Right atrium auricular region (tissue), 2 donors: ENCODE data around the gene BLOC1S1. TPM values are rescaled to one million over a fixed set of nuclear protein-coding genes. Genes with fewer than 3 reads are reported as not detected.
"Not testable (repeated sequence)": the region's sequence is repeated elsewhere in the genome, so short reads cannot be mapped to it uniquely, and the experiment has no call there.

ENCODE experiments used
- DNase-seq: peaks from one replicate; pipeline ENCODE4 v3.0.0-alpha.2; 2019; ENCODE audit warnings: low spot score
- H3K27ac ChIP-seq, 2 donors: fragments of 200-600 bp; sonication (generic); 1 replicate in 1 of 2; 2 replicates in 1 of 2; pipeline ENCODE4 v1.5.1; 2016 to 2019
- H3K27me3 ChIP-seq, 2 donors: fragments of 200-600 bp; sonication (generic); one replicate each; pipeline versions ENCODE4 v1.5.1 to v1.6.0; 2017 to 2019
- H3K36me3 ChIP-seq: fragments of 200-600 bp; sonication (generic); one replicate; pipeline ENCODE4 v1.5.1; 2016
- H3K4me1 ChIP-seq, 2 donors: fragments of 200-600 bp; sonication (generic); one replicate each; pipeline versions ENCODE4 v1.5.1 to v1.6.0; 2017 to 2019
- H3K4me3 ChIP-seq, 2 donors: fragments of 200-600 bp; sonication (generic); 1 replicate in 1 of 2; 2 replicates in 1 of 2; pipeline ENCODE4 v1.5.1; 2017 to 2019; ENCODE audit warnings: mild to moderate bottlenecking in 1 of 2, moderate library complexity in 1 of 2
- H3K9me3 ChIP-seq, 2 donors: fragments of 200-600 bp; sonication (generic); one replicate each; pipeline ENCODE4 v1.5.1; 2019
- CTCF ChIP-seq, 2 donors: fragments of 200-600 bp; sonication (generic); IDR thresholded peaks; one replicate each; pipeline ENCODE4 v1.5.1; 2019; ENCODE audit warnings: antibody characterized with exemption in 2 of 2
- total RNA-seq, 2 donors: library from RNA; depleted of rRNA; stranded (reverse); fragments of >200 nt; gene quantifications; one replicate each; pipeline ENCODE4 v1.1.0, GENCODE V29; 2016

Gene BLOC1S1
- total RNA-seq, 2 donors from 2014 or later, result 177 to 187 TPM

GRCh38 chr12:55748230-55748993 lies 32.6 kb downstream of the BLOC1S1 start:
- no peak for DNase-seq
- Histone ChIP-seq H3K36me3 (peaks cover 14% of the 10 kb centered on the region), H3K4me3 (no peak overlapping the region), H3K9me3 (no peaks in the 10 kb centered on the region), H3K4me1 (peaks cover 0 to 32% of the 10 kb centered on the region in 2 donors), H3K27me3 (no peaks in the 10 kb centered on the region), H3K27ac (no peak overlapping the region)
- no peak for TF ChIP-seq CTCF (IDR thresholded peaks at IDR 0.05)

- Histone ChIP-seq H3K36me3 (peaks cover 74% of the 10 kb centered on the region), H3K27me3 (no peaks in the 10 kb centered on the region), H3K9me3 (no peaks in the 10 kb centered on the region), H3K4me1 (no peaks in the 10 kb centered on the region), H3K4me3 (no peak overlapping the region), H3K27ac (no peak overlapping the region)
- no peak for TF ChIP-seq CTCF (IDR thresholded peaks at IDR 0.05)
- no peak for DNase-seq
These were observed 39.4 kb downstream of the BLOC1S1 start for GRCh38 chr12:55755246-55755645.

GRCh38 chr12:55757701-55758100 lies 41.9 kb downstream of the BLOC1S1 start:
- no peak overlapping the region for H3K27ac ChIP-seq
- H3K4me3 ChIP-seq, result no peak overlapping the region
- H3K4me1 ChIP-seq, result no peaks in the 10 kb centered on the region
- H3K9me3 ChIP-seq, result no peaks in the 10 kb centered on the region
- no peak for TF ChIP-seq CTCF (IDR thresholded peaks at IDR 0.05)
- DNase-seq, result no peak
- H3K27me3 ChIP-seq, result no peaks in the 10 kb centered on the region
- peaks cover 63% of the 10 kb centered on the region for H3K36me3 ChIP-seq

GRCh38 chr12:55758575-55758974 lies 42.7 kb downstream of the BLOC1S1 start:
- H3K9me3 ChIP-seq, H3K27me3 ChIP-seq, H3K27ac ChIP-seq, H3K4me1 ChIP-seq, DNase-seq, H3K4me3 ChIP-seq: not testable (repeated sequence)
- H3K36me3 ChIP-seq, result peaks cover 71% of the 10 kb centered on the region

GRCh38 chr12:55760663-55761062 lies 44.8 kb downstream of the BLOC1S1 start:
- TF ChIP-seq CTCF (IDR thresholded peaks at IDR 0.05), result no peak
- Histone ChIP-seq H3K4me1 (no peaks in the 10 kb centered on the region), H3K27me3 (no peaks in the 10 kb centered on the region), H3K36me3 (peaks cover 57% of the 10 kb centered on the region), H3K9me3 (no peaks in the 10 kb centered on the region), H3K27ac (no peak overlapping the region), H3K4me3 (no peak overlapping the region)
- no peak for DNase-seq

- Histone ChIP-seq H3K4me3 (no peak overlapping the region), H3K27ac (no peak overlapping the region), H3K9me3 (no peaks in the 10 kb centered on the region), H3K36me3 (peaks cover 46% of the 10 kb centered on the region), H3K27me3 (no peaks in the 10 kb centered on the region), H3K4me1 (no peaks in the 10 kb centered on the region)
- DNase-seq, result no peak
- TF ChIP-seq CTCF (IDR thresholded peaks at IDR 0.05), result no peak
These were observed 46.8 kb downstream of the BLOC1S1 start for GRCh38 chr12:55762646-55763045.
